ENCODE data around the gene ZNF558. TPM values are rescaled to one million over a fixed set of nuclear protein-coding genes. Genes with fewer than 3 reads are reported as not detected.
A peak's percentile ranks its signal among the peaks of the same experiment; 100 is the strongest.
"Not testable (repeated sequence)": the region's sequence is repeated elsewhere in the genome, so short reads cannot be mapped to it uniquely, and the experiment has no call there.

ZNF558 gene
- total RNA-seq, 8 experiments from 2014 or later = 0.25 to 24.0 (median 6.8) TPM

DNA sequence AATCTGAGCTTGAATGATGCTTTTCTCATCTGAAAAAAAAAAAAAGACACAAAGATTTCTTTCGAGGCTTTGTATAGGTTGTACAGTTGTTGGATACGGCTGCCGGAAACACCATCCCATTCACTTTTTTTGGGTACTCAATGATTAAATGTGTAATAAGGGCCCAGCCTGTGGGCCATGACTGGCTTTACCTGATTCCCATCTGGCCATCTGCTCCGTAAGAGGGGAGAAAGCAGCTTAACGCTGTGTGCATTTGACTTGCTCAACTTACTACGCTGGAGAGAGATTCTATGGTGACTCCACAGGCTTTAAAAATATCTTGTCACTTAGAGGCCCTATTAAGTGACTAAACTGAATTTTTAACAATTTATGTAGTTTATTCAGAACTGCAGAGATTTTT lies 731 bp downstream of the ZNF558 start:
- 10 to 100% (median 70%) methylated on average over 1 to 6 of the region's 6 CpGs; no CpG with 5 or more reads in 2 of the 10 experiments for WGBS, 10 experiments
- Histone ChIP-seq H3K4me3 (peak overlapping the region in 4 of 5 donors; percentile 42 to 98 (median 67)), H3K27ac (peak overlapping the region in 1 of 2 donors; percentile 97), H3K4me1 (replicated peaks in 1 of 2) (no peaks in the 10 kb centered on the region)
- ATAC-seq (replicated peaks in 6 of 8) = no peak
- in situ Hi-C loops (cut with MboI; ENCODE audit: low pct_unique_long_range_greater_than_20kb in 2 of 9, low sequenced_read_pairs in 9 of 9, unreplicated experiment in 9 of 9) = no loop called here

DNA sequence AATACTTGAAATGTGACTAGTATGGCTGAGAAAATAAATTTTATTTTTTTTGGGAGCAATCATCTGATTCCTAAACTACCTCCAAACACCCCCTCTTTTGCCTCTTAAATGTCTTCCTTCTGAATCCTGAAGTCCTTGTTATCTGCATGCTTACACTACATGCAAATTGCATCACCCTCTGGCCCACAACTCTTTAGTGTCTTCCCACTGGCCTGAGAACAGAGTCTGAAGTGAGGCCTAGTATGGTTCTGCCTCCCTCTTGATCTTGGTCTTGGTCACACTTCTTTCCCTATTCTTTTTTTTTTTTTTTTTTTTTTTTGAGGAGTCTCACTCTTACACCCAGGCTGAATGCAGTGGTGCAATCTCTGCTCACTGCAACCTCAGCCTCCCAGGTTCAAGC lies 4.8 kb downstream of the ZNF558 start:
- H3K4me3 ChIP-seq = no peak overlapping the region
- in situ Hi-C loops (cut with MboI; ENCODE audit: low pct_unique_long_range_greater_than_20kb in 2 of 9, low sequenced_read_pairs in 9 of 9, unreplicated experiment in 9 of 9) = no loop called here
- H3K4me1 ChIP-seq (replicated peaks in 1 of 2) = no peaks in the 10 kb centered on the region
- H3K27ac ChIP-seq = no peak overlapping the region
- no peak for ATAC-seq (replicated peaks in 6 of 8)

DNA sequence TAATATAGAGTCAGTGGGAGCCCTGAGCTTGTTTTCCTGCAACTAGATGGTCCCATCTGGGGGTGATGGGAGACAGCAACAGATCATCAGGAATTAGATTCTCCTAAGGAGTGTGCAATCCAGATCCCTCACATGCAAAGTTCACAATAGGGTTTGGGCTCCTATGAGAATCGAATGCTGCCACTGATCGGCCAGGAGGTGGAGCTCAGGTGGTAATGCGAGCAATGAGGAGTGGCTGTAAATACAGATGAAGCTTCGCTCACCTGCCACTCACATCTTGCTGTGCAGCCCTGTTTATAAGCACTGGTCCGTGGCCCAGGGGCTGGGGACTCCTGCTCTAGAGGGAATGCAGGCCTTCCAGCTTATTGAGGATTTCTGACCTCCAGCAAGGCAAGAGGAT lies 5.7 kb downstream of the ZNF558 start:
- Histone ChIP-seq H3K27ac (no peak overlapping the region), H3K4me3 (no peak overlapping the region), H3K4me1 (replicated peaks in 1 of 2) (no peaks in the 10 kb centered on the region)
- in situ Hi-C loops (cut with MboI; ENCODE audit: low pct_unique_long_range_greater_than_20kb in 2 of 9, low sequenced_read_pairs in 9 of 9, unreplicated experiment in 9 of 9) = no loop called here
- no peak for ATAC-seq (replicated peaks in 6 of 8)
- 0 to 80% methylated on average over 1 of the region's 5 CpGs; no CpG with 5 or more reads in 8 of the 10 experiments for WGBS, 10 experiments

DNA sequence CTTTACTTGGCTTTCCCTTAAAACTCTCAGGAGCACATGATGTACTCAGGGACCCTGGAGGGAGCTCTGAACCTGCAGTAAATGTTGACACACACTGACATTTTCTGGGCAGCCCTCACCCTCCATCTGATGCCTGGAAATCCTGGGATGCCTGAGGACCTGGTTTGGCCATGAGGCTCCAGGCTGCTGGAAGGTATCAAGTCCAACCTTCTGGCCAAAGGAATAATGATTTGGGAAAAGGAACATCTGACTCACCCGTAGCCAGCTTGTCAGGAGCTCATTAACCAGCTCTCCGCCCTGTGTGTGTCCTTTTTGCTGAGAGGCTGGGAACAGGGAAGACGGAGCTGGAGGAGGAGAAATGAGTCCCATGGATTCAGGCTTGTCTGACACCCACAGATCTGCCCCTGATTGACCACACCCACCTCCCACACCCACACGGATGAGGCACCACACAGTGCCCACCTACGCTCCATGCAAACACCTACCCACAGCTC lies 10.3 kb downstream of the ZNF558 start:
- 36 to 83% methylated on average over 2 to 3 of the region's 5 CpGs; no CpG with 5 or more reads in 8 of the 10 experiments for WGBS, 10 experiments
- no peak for ATAC-seq (replicated peaks in 6 of 8)
- H3K4me3 ChIP-seq = no peak overlapping the region
- no peaks in the 10 kb centered on the region for H3K4me1 ChIP-seq (replicated peaks in 1 of 2)
- in situ Hi-C loops (cut with MboI; ENCODE audit: low pct_unique_long_range_greater_than_20kb in 2 of 9, low sequenced_read_pairs in 9 of 9, unreplicated experiment in 9 of 9) = no loop called here
- no peak overlapping the region for H3K27ac ChIP-seq

DNA sequence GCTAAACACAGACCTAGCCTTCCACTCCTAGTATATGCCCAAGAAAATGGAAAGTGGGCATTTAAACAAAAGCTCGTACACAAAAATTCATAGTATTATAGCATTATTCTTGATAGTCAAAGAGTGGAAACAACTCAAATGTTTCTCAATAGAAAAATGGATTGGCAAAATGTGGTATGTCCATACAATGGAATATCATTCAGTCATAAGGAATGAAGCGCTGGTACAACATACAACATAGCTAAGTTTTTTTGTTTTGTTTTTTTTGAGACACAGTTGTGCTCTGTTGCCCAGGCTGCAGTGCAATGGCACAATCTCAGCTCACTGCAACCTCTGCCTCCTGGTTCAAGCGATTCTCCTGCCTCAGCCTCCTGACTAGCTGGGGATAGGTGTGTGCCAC lies 11.9 kb downstream of the ZNF558 start:
- WGBS, 10 experiments = 33 to 84% (median 74%) methylated on average over 1 to 3 of the region's 3 CpGs; no CpG with 5 or more reads in 1 of the 10 experiments

DNA sequence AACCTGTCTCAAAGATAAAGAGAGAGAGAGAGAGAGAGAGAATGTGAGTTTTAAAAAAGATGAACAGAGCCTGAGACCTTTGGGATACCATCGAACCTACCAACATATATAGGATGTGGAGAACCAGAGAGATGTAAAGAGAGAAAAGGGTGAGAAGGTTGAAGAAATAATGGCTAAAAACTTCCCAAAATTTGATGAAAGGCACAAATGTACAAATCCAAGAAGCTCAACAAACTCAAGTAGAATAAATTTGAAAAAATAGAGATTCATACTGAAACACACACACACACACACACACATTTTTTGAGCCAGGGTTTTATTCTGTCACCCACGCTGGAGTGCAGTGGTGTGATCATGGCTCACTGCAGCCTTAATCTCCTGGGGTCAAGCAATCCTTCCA lies 16.3 kb downstream of the ZNF558 start:
- ATAC-seq (replicated peaks in 6 of 8) = no peak
- Histone ChIP-seq H3K27ac (no peak overlapping the region), H3K4me3 (no peak overlapping the region), H3K4me1 (replicated peaks in 1 of 2) (no peaks in the 10 kb centered on the region)
- in situ Hi-C loops (cut with MboI; ENCODE audit: low pct_unique_long_range_greater_than_20kb in 2 of 9, low sequenced_read_pairs in 9 of 9, unreplicated experiment in 9 of 9) = no loop called here
- 29 to 100% (median 67%) methylated on average over 1 to 2 of the region's 2 CpGs; no CpG with 5 or more reads in 3 of the 10 experiments for WGBS, 10 experiments

More for the DNA sequence above, 11.9 kb downstream of the ZNF558 start:
- no peak for ATAC-seq (replicated peaks in 6 of 8)
- in situ Hi-C loops (cut with MboI; ENCODE audit: low pct_unique_long_range_greater_than_20kb in 2 of 9, low sequenced_read_pairs in 9 of 9, unreplicated experiment in 9 of 9) = no loop called here
- H3K4me1 ChIP-seq (replicated peaks in 1 of 2) = no peaks in the 10 kb centered on the region
- no peak overlapping the region for H3K27ac ChIP-seq
- H3K4me3 ChIP-seq = no peak overlapping the region

DNA sequence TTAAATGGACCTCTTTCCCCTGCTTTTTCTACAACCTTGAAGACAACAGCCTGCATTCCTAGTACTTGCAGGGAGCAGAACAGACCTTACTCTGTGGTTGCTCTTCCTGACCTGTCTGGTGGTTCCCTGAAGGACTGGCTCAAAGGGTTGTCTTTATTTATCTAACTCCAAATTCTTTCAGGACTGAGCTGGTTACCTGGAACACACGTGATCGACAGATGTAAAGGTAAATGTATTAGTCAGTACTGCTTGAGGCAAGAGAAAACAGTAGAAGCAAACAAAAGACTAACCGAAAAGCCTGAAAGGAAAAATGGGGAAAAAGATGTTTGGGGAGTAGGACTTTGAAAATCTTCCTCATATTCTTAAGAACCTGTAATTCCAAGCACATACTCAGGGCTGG lies 17.9 kb downstream of the ZNF558 start:
- Histone ChIP-seq H3K4me3 (no peak overlapping the region), H3K4me1 (replicated peaks in 1 of 2) (no peaks in the 10 kb centered on the region), H3K27ac (no peak overlapping the region)
- 49 to 94% (median 80%) methylated on average over 1 to 3 of the region's 3 CpGs; no CpG with 5 or more reads in 2 of the 10 experiments for WGBS, 10 experiments
- in situ Hi-C loops (cut with MboI; ENCODE audit: low pct_unique_long_range_greater_than_20kb in 2 of 9, low sequenced_read_pairs in 9 of 9, unreplicated experiment in 9 of 9) = no loop called here
- no peak for ATAC-seq (replicated peaks in 6 of 8)

DNA sequence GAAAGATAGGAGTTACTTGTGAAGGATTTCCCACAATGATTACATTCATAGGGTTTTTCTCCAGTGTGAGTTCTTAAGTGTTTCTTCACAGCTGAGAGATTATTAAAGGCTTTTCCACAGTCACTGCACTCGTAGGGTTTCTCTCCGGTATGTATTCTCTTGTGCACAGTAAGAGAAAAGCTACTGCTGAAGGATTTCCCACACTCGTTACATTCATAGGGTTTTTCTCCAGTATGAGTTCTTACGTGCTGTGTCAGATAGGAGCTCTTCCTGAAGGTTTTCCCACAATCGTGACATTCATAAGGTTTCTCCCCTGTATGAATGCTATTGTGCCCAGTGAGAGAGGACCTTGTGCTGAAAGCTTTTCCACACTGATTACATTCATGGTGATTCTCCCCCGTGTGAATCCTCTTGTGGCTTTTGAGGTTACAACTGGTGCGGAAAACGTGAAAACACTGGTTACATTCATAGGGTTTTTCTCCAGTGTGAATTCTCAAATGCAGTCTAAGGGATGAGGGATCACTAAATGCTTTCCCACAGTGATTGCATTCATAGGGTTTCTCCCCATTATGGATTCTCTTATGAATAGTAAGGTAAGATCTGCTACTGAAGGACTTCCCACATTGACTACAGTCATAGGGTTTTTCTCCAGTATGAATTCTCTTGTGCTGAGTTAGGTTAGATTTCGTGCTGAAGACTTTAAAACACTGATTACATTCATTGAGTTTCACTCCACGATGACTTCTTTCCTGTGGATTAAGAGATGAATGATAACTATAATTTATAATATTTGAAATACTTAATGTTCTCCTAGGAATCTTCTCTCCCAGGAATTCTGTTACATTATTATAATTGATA lies 20.6 kb downstream of the ZNF558 start:
- in situ Hi-C loops (cut with MboI; ENCODE audit: low pct_unique_long_range_greater_than_20kb in 2 of 9, low sequenced_read_pairs in 9 of 9, unreplicated experiment in 9 of 9) = no loop called here
- Histone ChIP-seq H3K4me1 (replicated peaks in 1 of 2) (no peaks in the 10 kb centered on the region), H3K4me3 (no peak overlapping the region), H3K27ac (no peak overlapping the region)
- 14 to 84% (median 64%) methylated on average over 1 to 9 of the region's 10 CpGs for WGBS, 10 experiments
- no peak for ATAC-seq (replicated peaks in 6 of 8)

DNA sequence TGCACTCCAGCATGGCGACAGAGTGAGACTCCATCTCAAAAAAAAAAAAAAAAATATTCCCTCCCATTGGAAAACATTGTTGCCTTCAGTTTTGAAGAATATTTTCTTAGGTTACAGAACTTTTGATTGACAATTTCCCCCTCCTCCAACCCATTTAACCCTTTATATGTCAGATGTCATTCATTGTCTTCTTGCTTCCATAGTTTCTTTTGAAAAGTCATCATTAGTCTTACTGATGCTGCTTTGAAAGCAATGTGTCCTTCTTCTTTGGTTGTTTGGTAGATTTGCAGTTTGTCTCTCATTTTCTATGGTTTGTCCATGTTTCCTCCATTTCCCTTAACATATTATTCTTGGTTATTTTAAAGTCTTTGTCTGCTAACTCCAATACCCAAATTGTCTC lies 25.4 kb downstream of the ZNF558 start:
- H3K4me3 ChIP-seq = no peak overlapping the region
- in situ Hi-C loops (cut with MboI; ENCODE audit: low pct_unique_long_range_greater_than_20kb in 2 of 9, low sequenced_read_pairs in 9 of 9, unreplicated experiment in 9 of 9) = no loop called here
- H3K27ac ChIP-seq = no peak overlapping the region
- ATAC-seq (replicated peaks in 6 of 8) = no peak
- no peaks in the 10 kb centered on the region for H3K4me1 ChIP-seq (replicated peaks in 1 of 2)
- WGBS, 10 experiments = 14 to 60% (median 54%) methylated on average over 1 of the region's 1 CpG; no CpG with 5 or more reads in 6 of the 10 experiments

DNA sequence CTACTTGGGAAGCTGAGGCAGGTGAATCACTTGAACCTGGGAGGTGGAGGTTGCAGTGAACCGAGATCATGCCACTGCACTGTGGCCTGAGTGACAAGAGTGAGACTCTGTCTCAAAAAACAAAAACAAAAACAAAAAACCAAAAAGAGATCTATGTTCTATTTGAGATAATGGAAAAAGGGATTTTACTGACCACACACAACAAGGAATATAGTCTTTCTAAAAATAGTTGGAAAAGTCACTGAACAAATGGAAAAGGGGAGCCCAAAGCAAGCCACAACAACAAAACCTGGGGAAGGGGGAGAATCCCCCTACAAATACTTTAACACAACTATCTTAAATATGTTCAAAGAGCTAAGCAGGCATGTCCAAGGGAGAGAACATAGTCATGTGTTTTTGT lies 37.3 kb downstream of the ZNF558 start:
- in situ Hi-C loops (cut with MboI; ENCODE audit: low pct_unique_long_range_greater_than_20kb in 2 of 9, low sequenced_read_pairs in 9 of 9, unreplicated experiment in 9 of 9) = no loop called here
- 0 to 20% (median 6%) methylated on average over 1 of the region's 1 CpG; no CpG with 5 or more reads in 4 of the 10 experiments for WGBS, 10 experiments
- no peak overlapping the region for H3K4me3 ChIP-seq
- H3K4me1 ChIP-seq (replicated peaks in 1 of 2) = no peaks in the 10 kb centered on the region
- H3K27ac ChIP-seq = no peak overlapping the region
- ATAC-seq (replicated peaks in 6 of 8) = no peak

DNA sequence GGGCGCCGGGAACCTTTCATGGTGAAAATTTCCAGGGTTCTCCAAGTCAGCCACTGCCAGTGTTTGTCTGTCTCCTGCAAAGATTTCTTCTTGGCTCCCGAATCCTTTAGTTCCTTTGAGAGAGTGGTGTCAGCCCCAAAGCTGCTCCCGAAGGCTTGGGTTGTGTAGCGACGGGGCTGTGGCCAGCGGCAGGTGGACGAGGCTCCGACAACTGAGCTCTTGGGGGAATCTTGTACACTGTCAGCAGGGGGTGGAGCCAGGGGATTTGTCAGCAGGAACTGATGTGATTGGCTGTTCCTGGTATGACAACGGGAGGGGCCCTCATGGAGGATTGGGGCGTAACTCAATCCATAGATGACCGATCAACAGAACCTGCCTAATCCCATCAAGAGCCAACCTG lies 58.5 kb downstream of the ZNF558 start:
- in situ Hi-C loops (cut with MboI; ENCODE audit: low pct_unique_long_range_greater_than_20kb in 2 of 9, low sequenced_read_pairs in 9 of 9, unreplicated experiment in 9 of 9); H3K4me1 ChIP-seq (replicated peaks in 1 of 2); H3K27ac ChIP-seq; ATAC-seq (replicated peaks in 6 of 8); H3K4me3 ChIP-seq: not testable (repeated sequence)
- WGBS, 10 experiments = no CpG with 5 or more reads among the region's 12 CpGs

DNA sequence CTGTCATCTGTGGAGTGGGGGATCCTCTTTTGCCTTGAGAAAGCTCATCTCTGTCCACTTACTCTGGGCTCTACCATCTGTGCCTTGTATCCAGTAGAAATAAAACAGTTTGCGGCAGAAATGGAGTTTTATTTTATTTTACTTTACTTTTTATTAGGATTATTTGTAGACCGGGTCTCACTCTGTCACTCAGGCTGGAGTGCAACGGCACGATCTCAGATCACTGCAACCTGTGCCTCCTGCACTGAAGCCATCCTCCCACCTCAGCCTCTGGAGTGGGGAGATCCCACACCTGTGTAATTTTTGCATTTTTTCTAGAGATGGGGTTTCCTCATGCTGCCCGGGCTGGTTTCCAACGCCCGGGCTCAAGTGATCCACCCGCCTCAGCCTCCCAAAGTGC lies 62.8 kb downstream of the ZNF558 start:
- WGBS, 10 experiments = no CpG with 5 or more reads among the region's 8 CpGs
- in situ Hi-C loops (cut with MboI; ENCODE audit: low pct_unique_long_range_greater_than_20kb in 2 of 9, low sequenced_read_pairs in 9 of 9, unreplicated experiment in 9 of 9) = not testable (repeated sequence)

DNA sequence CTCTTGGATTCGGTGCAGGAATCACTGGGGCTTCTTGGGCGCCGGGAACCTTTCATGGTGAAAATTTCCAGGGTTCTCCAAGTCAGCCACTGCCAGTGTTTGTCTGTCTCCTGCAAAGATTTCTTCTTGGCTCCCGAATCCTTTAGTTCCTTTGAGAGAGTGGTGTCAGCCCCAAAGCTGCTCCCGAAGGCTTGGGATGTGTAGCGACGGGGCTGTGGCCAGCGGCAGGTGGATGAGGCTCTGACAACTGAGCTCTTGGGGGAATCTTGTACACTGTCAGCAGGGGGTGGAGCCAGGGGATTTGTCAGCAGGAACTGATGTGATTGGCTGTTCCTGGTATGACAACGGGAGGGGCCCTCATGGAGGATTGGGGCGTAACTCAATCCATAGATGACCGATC lies 64.8 kb downstream of the ZNF558 start:
- H3K27ac ChIP-seq; in situ Hi-C loops (cut with MboI; ENCODE audit: low pct_unique_long_range_greater_than_20kb in 2 of 9, low sequenced_read_pairs in 9 of 9, unreplicated experiment in 9 of 9); ATAC-seq (replicated peaks in 6 of 8); H3K4me3 ChIP-seq; H3K4me1 ChIP-seq (replicated peaks in 1 of 2): not testable (repeated sequence)
- WGBS, 10 experiments = no CpG with 5 or more reads among the region's 11 CpGs

More for the DNA sequence above, 62.8 kb downstream of the ZNF558 start:
- H3K4me1 ChIP-seq (replicated peaks in 1 of 2); H3K27ac ChIP-seq; ATAC-seq (replicated peaks in 6 of 8); H3K4me3 ChIP-seq: not testable (repeated sequence)

All from motor neuron (in vitro differentiated cells).